Natural killer cell treated with Interleukin-12 subunit alpha and Interleukin-12 subunit beta and Interleukin-15 and Interleukin-18, amount 100 ng/mL, for 72 hours (primary cell): ENCODE data around the gene TREH. TPM values are rescaled to one million over a fixed set of nuclear protein-coding genes. Genes with fewer than 3 reads are reported as not detected.
"Not testable (repeated sequence)": the region's sequence is repeated elsewhere in the genome, so short reads cannot be mapped to it uniquely, and the experiment has no call there.

Experiments used
- ATAC-seq, 2 donors: fragments of 150-1000 bp; cut with Tn5 transposase in 1 of 2; sonication (Bioruptor Pico), chemical (Tn5 transposase) in 1 of 2; 2 replicates each; pipeline ENCODE4 v1.10.0; 2021
- DNase-seq: peaks from one replicate; pipeline ENCODE4 v3.0.0; 2022; ENCODE audit warnings: low spot score
- H3K27ac Mint-ChIP-seq, 2 donors: 1 replicate in 1 of 2; 2 replicates in 1 of 2; pipeline ENCODE4 v1.8.0; 2022; ENCODE audit warnings: mixed read lengths in 2 of 2, mild to moderate bottlenecking in 1 of 2, moderate library complexity in 1 of 2
- H3K27me3 Mint-ChIP-seq, 2 donors: 1 replicate in 1 of 2; 2 replicates in 1 of 2; pipeline ENCODE4 v1.8.0; 2022; ENCODE audit warnings: mixed read lengths in 2 of 2
- H3K36me3 Mint-ChIP-seq: one replicate; pipeline ENCODE4 v1.8.0; 2022; ENCODE audit warnings: mixed read lengths
- H3K4me1 Mint-ChIP-seq, 2 donors: 1 replicate in 1 of 2; 2 replicates in 1 of 2; pipeline ENCODE4 v1.8.0; 2022; ENCODE audit warnings: low read depth in 2 of 2, mixed read lengths in 2 of 2, mild to moderate bottlenecking in 1 of 2
- H3K4me3 Mint-ChIP-seq: one replicate; pipeline ENCODE4 v1.8.0; 2022; ENCODE audit warnings: mixed read lengths
- H3K9me3 Mint-ChIP-seq: 2 replicates; pipeline ENCODE4 v1.8.0; 2022; ENCODE audit warnings: mixed read lengths
- total RNA-seq, 2 donors: library from RNA; stranded (reverse); gene quantifications; one replicate each; pipeline ENCODE4 v1.2.3, GENCODE V29; 2022

TREH gene
- total RNA-seq, 2 donors from 2014 or later: not detected

DNA sequence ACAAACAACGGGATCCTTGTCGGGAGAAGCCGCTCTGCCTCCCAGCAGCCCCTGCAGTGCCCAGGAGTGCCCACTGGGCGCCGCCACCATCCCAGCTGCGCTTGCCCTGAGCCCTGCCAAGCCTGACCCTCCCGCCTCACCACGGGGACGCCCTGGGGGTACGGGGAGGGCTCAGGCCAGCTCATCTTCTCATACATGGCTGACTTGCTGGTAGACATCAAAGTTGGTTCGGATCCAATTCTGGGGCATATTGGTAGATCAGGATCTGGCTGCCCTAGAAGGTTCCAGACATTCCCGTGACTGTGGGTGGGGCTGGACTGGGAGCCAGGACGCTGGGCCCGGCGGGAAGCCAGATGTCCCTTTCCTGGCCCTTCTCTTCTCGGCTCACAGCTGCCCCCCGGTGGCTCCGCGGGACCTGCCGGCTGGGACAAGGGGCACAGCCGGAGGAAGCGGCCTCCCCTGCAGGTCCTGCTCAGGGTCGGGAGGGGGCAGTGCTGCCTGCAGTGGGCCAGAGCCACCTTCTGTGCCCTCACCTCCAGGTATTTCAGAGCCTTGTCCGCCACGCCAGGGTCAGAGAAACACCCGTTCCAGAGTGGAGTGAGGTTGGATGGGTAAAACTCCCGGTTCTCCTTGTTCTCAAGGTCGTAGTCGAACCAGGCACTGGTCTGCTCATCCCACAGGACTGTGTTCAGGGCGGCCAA is 10.6 kb upstream of the TREH start:
- Mint-ChIP-seq H3K36me3 (no peaks in the 10 kb centered on the region), H3K27ac (no peak overlapping the region), H3K9me3 (no peaks in the 10 kb centered on the region), H3K4me1 (peaks cover 30 to 43% of the 10 kb centered on the region in 2 donors), H3K27me3 (peaks cover 5 to 14% of the 10 kb centered on the region in 2 donors), H3K4me3 (peak overlapping the region; percentile 75)
- DNase-seq (peak; percentile 87), ATAC-seq (peak; percentile 91 to 95)

DNA sequence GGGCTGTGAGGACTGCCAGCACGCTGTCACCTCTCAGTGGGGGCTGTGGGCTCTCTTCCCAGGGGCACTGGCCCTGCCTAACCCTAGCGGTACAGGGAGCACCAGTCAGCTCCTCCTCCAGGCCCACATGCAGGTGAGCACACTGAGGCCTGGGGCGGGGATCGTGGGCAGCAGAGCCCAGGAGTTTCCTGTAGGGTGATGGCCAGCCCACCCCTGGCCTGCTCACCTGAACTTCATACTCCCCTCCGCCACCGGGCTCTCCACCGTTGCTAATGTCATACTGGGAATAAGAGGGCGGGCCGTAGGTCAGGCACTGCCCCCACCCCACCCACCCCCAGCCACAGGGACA is 10.0 kb upstream of the TREH start:
- peak overlapping the region; percentile 75 for H3K4me3 Mint-ChIP-seq
- peaks cover 8 to 18% of the 10 kb centered on the region in 2 donors for H3K27me3 Mint-ChIP-seq
- ATAC-seq: peak in 1 of 2 donors; percentile 2
- H3K36me3 Mint-ChIP-seq: no peaks in the 10 kb centered on the region
- no peak overlapping the region for H3K27ac Mint-ChIP-seq
- peaks cover 30 to 41% of the 10 kb centered on the region in 2 donors for H3K4me1 Mint-ChIP-seq
- DNase-seq: no peak
- H3K9me3 Mint-ChIP-seq: no peaks in the 10 kb centered on the region

DNA sequence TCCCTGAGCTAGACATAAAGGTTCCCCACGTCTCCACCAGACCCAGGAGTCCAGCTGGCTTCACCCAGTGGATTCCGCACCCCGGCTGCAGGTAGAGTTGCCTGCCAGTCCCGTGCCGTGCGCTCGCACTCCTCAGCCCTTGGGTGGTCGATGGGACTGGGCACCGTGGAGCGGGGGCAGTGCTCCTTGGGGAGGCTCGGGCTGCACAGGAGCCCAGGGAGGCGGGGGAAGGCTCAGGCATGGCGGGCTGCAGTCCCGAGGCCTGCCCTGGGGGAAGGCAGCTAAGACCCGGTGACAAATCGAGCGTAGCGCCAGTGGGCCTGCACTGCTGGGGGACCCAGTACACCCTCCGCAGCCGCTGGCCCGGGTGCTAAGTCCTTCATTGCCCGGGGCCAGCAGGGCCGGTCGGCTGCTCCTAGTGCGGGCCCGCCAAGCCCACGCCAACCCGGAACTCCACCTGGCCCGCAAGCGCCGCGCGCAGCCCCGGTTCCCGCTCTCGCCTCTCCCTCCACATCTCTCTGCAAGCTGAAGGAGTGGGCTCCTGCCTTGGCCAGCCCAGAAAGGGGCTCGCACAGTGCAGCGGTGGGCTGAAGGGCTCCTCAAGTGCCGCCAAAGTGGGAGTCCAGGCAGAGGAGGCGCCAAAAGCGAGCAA is 9.5 kb upstream of the TREH start:
- H3K4me1 Mint-ChIP-seq: peaks cover 30 to 40% of the 10 kb centered on the region in 2 donors
- H3K27ac Mint-ChIP-seq: no peak overlapping the region
- no peak overlapping the region for H3K4me3 Mint-ChIP-seq

DNA sequence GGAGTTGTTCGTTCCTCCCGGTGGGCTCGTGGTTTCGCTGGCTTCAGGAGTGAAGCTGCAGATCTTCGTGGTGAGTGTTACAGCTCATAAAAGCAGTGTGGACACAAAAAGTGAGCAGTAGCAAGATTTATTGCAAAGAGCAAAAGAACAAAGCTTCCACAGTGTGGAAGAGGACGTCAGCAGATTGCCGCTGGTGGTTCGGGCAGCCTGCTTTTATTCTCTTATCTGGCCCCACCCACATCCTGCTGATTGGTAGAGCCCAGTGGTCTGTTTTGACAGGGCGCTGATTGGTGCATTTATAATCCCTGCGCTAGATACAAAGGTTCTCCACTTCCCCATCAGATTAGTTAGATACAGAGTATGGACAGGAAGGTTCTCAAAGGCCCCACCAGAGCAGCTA is 8.9 kb upstream of the TREH start:
- not testable (repeated sequence) for H3K9me3 Mint-ChIP-seq, H3K27ac Mint-ChIP-seq, H3K36me3 Mint-ChIP-seq, DNase-seq, H3K4me3 Mint-ChIP-seq, ATAC-seq
- Mint-ChIP-seq H3K4me1 (peaks cover 23 to 35% of the 10 kb centered on the region in 2 donors), H3K27me3 (peaks cover 15 to 20% of the 10 kb centered on the region in 2 donors)

More for the DNA sequence above, 9.5 kb upstream of the TREH start:
- no peak for ATAC-seq
- no peak for DNase-seq
- Mint-ChIP-seq H3K27me3 (peaks cover 10 to 18% of the 10 kb centered on the region in 2 donors), H3K9me3 (no peaks in the 10 kb centered on the region), H3K36me3 (no peaks in the 10 kb centered on the region)

DNA sequence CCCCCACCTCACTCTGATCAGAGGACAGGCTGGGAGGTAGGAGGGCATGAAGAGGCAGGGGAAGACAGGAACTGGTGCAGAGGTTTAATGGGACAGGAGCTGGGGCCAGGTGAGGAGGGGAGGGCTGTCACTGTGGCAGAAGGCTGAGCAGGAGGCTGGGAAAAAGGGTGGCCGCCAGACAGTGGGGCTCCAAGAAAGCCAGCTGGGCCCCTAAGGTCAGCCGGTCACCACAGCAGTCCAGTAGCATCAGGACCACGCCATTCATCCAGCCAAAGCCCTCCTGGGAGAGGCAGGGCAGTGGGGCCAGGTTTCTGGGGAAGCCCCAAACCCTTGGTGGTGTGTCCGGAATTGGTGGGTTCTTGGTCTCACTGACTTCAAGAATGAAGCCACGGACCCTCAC is 8.5 kb upstream of the TREH start:
- no peak overlapping the region for H3K4me3 Mint-ChIP-seq

GRCh38 chr11:118684187-118684586 is 4.7 kb upstream of the TREH start:
- Mint-ChIP-seq H3K9me3 (no peaks in the 10 kb centered on the region), H3K27ac (no peak overlapping the region), H3K4me3 (no peak overlapping the region), H3K4me1 (peaks cover 0 to 10% of the 10 kb centered on the region in 2 donors), H3K27me3 (peaks cover 15 to 22% of the 10 kb centered on the region in 2 donors), H3K36me3 (no peaks in the 10 kb centered on the region)
- DNase-seq: no peak
- ATAC-seq: no peak

More for the DNA sequence above, 8.5 kb upstream of the TREH start:
- H3K9me3 Mint-ChIP-seq: no peaks in the 10 kb centered on the region
- H3K27ac Mint-ChIP-seq: no peak overlapping the region
- H3K4me1 Mint-ChIP-seq: peaks cover 19 to 31% of the 10 kb centered on the region in 2 donors
- no peak for DNase-seq
- H3K27me3 Mint-ChIP-seq: peaks cover 15 to 21% of the 10 kb centered on the region in 2 donors
- no peaks in the 10 kb centered on the region for H3K36me3 Mint-ChIP-seq
- ATAC-seq: no peak

DNA sequence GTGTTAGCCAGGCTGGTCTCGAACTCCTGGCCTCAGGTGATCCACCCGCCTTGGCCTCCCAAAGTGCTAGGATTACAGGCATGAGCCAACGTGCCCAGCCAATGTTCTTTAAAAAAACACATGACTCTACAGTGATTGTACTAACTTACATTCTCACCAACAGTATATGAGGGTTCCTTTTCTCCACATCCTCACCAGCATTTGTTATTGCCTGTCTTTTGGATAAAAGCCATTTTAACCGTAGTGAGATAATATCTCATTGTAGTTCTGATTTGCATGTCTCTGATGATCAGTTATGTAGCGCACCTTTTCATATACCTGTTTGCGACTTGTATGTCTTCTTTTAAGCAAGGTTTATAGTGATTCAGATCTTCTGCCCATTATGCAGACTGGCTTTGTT is 3.5 kb upstream of the TREH start:
- H3K9me3 Mint-ChIP-seq, H3K36me3 Mint-ChIP-seq, H3K4me1 Mint-ChIP-seq, H3K27ac Mint-ChIP-seq, ATAC-seq, DNase-seq, H3K4me3 Mint-ChIP-seq: not testable (repeated sequence)
- peaks cover 15 to 22% of the 10 kb centered on the region in 2 donors for H3K27me3 Mint-ChIP-seq

DNA sequence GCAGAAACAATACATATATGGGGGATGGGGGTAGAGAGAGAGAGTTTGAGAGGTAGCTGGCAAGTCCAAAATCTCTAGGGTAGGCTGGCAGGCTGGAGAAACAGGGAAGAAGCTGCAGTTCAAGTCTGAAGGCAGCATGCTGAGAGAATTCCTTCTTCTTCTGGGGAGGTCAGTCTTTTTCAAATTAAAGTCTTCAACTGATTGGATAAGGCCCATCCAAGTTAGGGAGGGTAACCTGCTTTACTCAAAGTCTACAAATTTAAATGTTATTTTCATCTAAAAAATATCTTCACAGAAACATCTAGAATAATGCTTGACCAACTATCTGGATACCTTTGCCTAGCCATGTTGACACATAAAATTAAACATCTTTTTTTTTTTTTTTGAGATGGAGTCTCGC is 2.9 kb upstream of the TREH start:
- Mint-ChIP-seq H3K27me3 (peaks cover 15 to 22% of the 10 kb centered on the region in 2 donors), H3K9me3 (no peaks in the 10 kb centered on the region), H3K4me1 (peaks cover 0 to 2% of the 10 kb centered on the region in 2 donors), H3K27ac (no peak overlapping the region), H3K4me3 (no peak overlapping the region), H3K36me3 (no peaks in the 10 kb centered on the region)
- DNase-seq: no peak
- ATAC-seq: no peak

DNA sequence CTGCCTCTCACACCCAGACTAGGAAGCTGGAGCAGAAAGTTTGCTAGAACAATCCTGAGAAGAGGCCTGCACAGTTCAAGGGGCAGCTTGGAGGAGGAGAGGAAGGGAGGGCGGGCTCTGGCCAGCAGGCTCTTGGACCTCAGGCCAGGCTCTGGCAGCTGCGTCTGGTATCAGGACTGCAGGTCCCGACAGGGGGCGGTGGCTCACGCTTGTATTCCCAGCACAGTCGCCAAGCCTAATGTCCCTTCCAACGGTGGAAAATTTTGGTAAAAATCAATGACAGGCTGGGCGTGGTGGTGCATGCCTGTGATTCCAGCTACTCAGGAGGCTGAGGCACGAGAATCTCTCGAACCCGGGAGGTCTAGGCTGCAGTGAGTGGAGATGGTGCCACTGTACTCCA is 542 bp downstream of the TREH start:
- H3K4me1 Mint-ChIP-seq, ATAC-seq, DNase-seq, H3K4me3 Mint-ChIP-seq, H3K27me3 Mint-ChIP-seq, H3K27ac Mint-ChIP-seq, H3K36me3 Mint-ChIP-seq, H3K9me3 Mint-ChIP-seq: not testable (repeated sequence)

- Mint-ChIP-seq H3K27ac (no peak overlapping the region), H3K4me1 (no peaks in the 10 kb centered on the region), H3K9me3 (no peaks in the 10 kb centered on the region), H3K27me3 (peaks cover 0 to 4% of the 10 kb centered on the region in 2 donors), H3K36me3 (no peaks in the 10 kb centered on the region), H3K4me3 (no peak overlapping the region)
- no peak for ATAC-seq
- no peak for DNase-seq
These were observed 1.5 kb downstream of the TREH start for GRCh38 chr11:118677977-118678376.

DNA sequence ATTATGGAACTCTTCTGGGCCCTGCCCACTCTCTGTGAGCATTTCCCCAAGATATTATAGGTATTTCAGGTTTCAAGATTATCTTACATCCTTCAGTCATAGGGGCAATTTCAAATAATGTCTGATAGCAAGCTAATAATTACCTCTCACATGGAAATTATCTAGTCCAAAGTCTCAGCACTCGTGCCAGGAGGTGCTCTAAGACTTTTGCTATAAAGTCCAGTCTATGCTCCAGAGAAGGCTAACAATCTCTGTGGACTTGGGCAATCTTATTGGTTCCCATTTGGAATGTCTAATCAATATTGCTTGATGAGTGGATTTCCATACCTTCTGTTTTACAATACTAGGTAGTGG is 5.4 kb downstream of the TREH start:
- H3K27me3 Mint-ChIP-seq: peaks cover 14 to 24% of the 10 kb centered on the region in 2 donors
- H3K4me1 Mint-ChIP-seq: no peaks in the 10 kb centered on the region
- DNase-seq: no peak
- no peaks in the 10 kb centered on the region for H3K9me3 Mint-ChIP-seq
- no peak overlapping the region for H3K4me3 Mint-ChIP-seq
- no peak overlapping the region for H3K27ac Mint-ChIP-seq
- ATAC-seq: no peak
- H3K36me3 Mint-ChIP-seq: no peaks in the 10 kb centered on the region

DNA sequence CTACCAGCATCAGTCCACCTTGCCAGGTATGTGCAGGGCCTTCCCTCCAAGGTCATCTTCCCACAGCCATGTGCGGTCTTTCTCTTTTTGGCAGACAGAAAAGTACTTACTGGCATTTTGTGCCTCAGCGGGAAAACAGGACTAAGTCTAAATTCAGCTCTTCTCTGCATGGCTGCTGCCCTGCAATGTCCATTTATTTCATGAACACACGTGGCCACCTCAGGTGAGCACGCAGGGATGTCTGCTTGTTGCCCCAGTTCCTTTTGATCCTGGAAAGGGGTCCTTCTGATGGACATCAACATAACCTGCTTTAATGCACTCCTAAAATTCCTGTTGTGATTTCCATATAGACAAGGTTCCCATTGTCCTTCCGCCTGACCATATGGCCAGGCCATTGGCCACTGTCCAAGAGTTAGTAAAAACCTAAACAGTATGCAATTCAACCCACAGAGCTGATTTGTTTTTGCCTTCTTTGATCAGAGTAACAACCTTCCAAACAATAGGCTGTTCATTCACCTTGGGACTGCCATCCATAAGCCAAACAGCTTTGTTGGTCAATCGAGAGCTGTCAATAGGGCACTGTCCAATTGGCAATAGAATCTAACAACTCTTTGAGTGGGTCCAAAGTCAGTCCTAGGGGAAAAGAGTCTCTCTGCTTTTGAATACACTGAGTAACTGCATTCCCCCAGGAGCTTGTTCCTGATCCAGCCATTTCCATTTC is 5.9 kb downstream of the TREH start:
- no peak for DNase-seq
- H3K36me3 Mint-ChIP-seq: no peaks in the 10 kb centered on the region
- H3K4me1 Mint-ChIP-seq: no peaks in the 10 kb centered on the region
- H3K27me3 Mint-ChIP-seq: peaks cover 17 to 27% of the 10 kb centered on the region in 2 donors
- ATAC-seq: no peak
- H3K9me3 Mint-ChIP-seq: no peaks in the 10 kb centered on the region
- no peak overlapping the region for H3K4me3 Mint-ChIP-seq
- H3K27ac Mint-ChIP-seq: no peak overlapping the region

GRCh38 chr11:118672846-118673245 is 6.6 kb downstream of the TREH start:
- DNase-seq: no peak
- H3K9me3 Mint-ChIP-seq: no peaks in the 10 kb centered on the region
- H3K4me1 Mint-ChIP-seq: no peaks in the 10 kb centered on the region
- H3K27me3 Mint-ChIP-seq: peaks cover 17 to 27% of the 10 kb centered on the region in 2 donors
- no peak overlapping the region for H3K4me3 Mint-ChIP-seq
- ATAC-seq: no peak
- H3K36me3 Mint-ChIP-seq: no peaks in the 10 kb centered on the region
- H3K27ac Mint-ChIP-seq: no peak overlapping the region

- H3K27ac Mint-ChIP-seq: no peak overlapping the region
- no peaks in the 10 kb centered on the region for H3K36me3 Mint-ChIP-seq
- ATAC-seq: no peak
- no peaks in the 10 kb centered on the region for H3K4me1 Mint-ChIP-seq
- no peak overlapping the region for H3K4me3 Mint-ChIP-seq
- peaks cover 17 to 27% of the 10 kb centered on the region in 2 donors for H3K27me3 Mint-ChIP-seq
- no peaks in the 10 kb centered on the region for H3K9me3 Mint-ChIP-seq
- no peak for DNase-seq
These were observed 8.2 kb downstream of the TREH start for GRCh38 chr11:118671254-118671653.
